HG03060 (cell line): Measurements from ENCODE around the gene SUPT20HL1.
"Not testable (repeated sequence)": the region's sequence is repeated elsewhere in the genome, so short reads cannot be mapped to it uniquely, and the experiment has no call there.

ENCODE experiments used
- ATAC-seq: cut with Tn5 transposase; IDR thresholded peaks from one replicate; pipeline ENCODE4 v1.9.1; 2021; ENCODE audit warnings: low read depth, moderate number of reproducible peaks; ENCODE audit not compliant: unreplicated experiment

Gene SUPT20HL1

GRCh38 chrX:24362089-24362745 is 1.8 kb downstream of the SUPT20HL1 start:
- not testable (repeated sequence) for ATAC-seq

GRCh38 chrX:24363432-24364181 is 3.2 kb downstream of the SUPT20HL1 start:
- ATAC-seq = not testable (repeated sequence)

GRCh38 chrX:24364326-24364725 is 3.9 kb downstream of the SUPT20HL1 start:
- ATAC-seq = no peak

- ATAC-seq = no peak
Observed at GRCh38 chrX:24364851-24365538, 4.6 kb downstream of the SUPT20HL1 start.

- not testable (repeated sequence) for ATAC-seq
Observed at GRCh38 chrX:24366762-24367400, 6.4 kb downstream of the SUPT20HL1 start.

- no peak for ATAC-seq
Observed at GRCh38 chrX:24369816-24370215, 9.4 kb downstream of the SUPT20HL1 start.

- ATAC-seq = no peak
Observed at GRCh38 chrX:24371391-24371972, 11.0 kb downstream of the SUPT20HL1 start.

GRCh38 chrX:24372021-24372763 is 11.8 kb downstream of the SUPT20HL1 start:
- ATAC-seq = no peak

GRCh38 chrX:24375600-24376131 is 15.2 kb downstream of the SUPT20HL1 start:
- ATAC-seq = no peak

GRCh38 chrX:24376403-24376802 is 16.0 kb downstream of the SUPT20HL1 start:
- no peak for ATAC-seq

- no peak for ATAC-seq
Observed at GRCh38 chrX:24377195-24377594, 16.8 kb downstream of the SUPT20HL1 start.

- no peak for ATAC-seq
Observed at GRCh38 chrX:24377911-24378468, 17.6 kb downstream of the SUPT20HL1 start.

- no peak for ATAC-seq
Observed at GRCh38 chrX:24378706-24379105, 18.3 kb downstream of the SUPT20HL1 start.

GRCh38 chrX:24380262-24381187 is 20.1 kb downstream of the SUPT20HL1 start:
- ATAC-seq = no peak

- ATAC-seq = not testable (repeated sequence)
Observed at GRCh38 chrX:24382315-24382714, 21.9 kb downstream of the SUPT20HL1 start.

GRCh38 chrX:24387724-24388123 is 27.3 kb downstream of the SUPT20HL1 start:
- ATAC-seq = no peak

GRCh38 chrX:24391389-24391788 is 30.9 kb downstream of the SUPT20HL1 start:
- ATAC-seq = no peak

GRCh38 chrX:24391843-24392242 is 31.4 kb downstream of the SUPT20HL1 start:
- no peak for ATAC-seq
